ENCODE results near the gene GAS1. TPM values are rescaled to one million over a fixed set of nuclear protein-coding genes. Genes with fewer than 3 reads are reported as not detected.

GAS1 gene
- total RNA-seq, 1 donor from 2014 or later, result 605 TPM

DNA sequence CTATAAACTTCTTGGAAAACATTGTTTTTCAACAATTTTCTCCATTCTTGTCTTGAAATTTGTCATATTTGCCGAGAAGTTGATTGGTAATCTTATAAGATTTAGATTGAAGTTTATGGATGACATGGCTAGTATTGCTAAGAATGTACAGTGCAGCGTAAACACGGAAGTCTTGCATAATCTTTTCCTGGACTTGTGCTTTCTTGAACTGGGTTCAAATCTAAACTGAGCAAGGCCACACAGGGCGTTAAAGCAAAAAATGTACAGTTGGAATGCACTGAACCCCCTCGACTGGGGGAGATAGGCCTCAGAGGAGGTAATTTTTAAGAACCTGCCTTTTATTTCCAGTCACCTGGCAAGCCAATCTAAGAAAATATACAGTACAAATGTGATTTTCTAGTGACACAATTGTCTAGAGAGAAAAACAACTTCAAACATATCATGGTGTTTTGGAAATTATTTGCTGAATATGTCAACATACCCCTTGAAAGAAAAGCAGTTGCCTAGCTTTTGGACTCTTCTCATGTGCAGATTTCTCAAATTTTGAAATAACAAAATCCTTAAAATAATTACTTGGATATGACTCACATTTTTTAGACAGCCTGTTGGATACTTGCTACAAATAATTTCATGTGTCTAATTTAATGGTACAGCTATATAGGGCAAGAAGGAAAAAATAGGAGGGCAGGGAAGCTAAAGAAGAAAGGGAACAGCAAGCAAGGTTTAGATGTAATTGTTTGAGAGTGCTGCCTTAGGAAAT is 18.5 kb upstream of the GAS1 start:
- intact Hi-C loops (cut with DNase I), result loop anchor here (10.0 kb wide), 1 partner anchor 759 kb away; the partner anchor contains the start of gene CTSL
- H3K27me3 ChIP-seq, result no peaks in the 10 kb centered on the region
- H3K27ac ChIP-seq, result peak overlapping the region in 1 of 2 donors; percentile 57
- TF ChIP-seq, protein P1, sequence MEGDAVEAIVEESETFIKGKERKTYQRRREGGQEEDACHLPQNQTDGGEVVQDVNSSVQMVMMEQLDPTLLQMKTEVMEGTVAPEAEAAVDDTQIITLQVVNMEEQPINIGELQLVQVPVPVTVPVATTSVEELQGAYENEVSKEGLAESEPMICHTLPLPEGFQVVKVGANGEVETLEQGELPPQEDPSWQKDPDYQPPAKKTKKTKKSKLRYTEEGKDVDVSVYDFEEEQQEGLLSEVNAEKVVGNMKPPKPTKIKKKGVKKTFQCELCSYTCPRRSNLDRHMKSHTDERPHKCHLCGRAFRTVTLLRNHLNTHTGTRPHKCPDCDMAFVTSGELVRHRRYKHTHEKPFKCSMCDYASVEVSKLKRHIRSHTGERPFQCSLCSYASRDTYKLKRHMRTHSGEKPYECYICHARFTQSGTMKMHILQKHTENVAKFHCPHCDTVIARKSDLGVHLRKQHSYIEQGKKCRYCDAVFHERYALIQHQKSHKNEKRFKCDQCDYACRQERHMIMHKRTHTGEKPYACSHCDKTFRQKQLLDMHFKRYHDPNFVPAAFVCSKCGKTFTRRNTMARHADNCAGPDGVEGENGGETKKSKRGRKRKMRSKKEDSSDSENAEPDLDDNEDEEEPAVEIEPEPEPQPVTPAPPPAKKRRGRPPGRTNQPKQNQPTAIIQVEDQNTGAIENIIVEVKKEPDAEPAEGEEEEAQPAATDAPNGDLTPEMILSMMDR (IDR thresholded peaks at IDR 0.05), result no peak
- no peaks in the 10 kb centered on the region for H3K9me3 ChIP-seq
- no peak overlapping the region for H3K4me3 ChIP-seq
- peaks cover 6 to 13% of the 10 kb centered on the region in 2 donors for H3K4me1 ChIP-seq
- no peak for DNase-seq (ENCODE audit: low spot score in 2 of 2)
- H3K36me3 ChIP-seq, result no peaks in the 10 kb centered on the region

DNA sequence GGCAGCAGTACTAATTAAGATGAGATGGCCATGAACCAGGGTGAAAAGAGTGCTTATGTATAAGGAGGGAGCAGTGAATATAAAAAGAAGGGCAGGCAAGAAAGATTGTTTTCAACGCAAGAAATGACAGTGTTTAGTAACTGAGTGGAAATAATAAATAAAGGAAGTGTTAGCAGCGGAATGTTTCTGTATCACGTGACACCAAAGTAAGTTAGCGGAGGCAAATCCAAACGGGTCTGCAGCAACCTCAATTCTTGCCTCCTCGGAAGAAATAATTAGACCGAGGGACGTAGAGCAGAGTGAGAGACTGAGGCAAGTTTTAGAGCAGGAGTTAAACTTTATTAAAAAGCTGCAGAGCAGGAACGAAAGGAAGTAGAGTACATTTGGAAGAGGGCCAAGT is 15.4 kb upstream of the GAS1 start:
- Histone ChIP-seq H3K4me3 (no peak overlapping the region), H3K27me3 (no peaks in the 10 kb centered on the region), H3K27ac (no peak overlapping the region), H3K4me1 (peaks cover 6 to 13% of the 10 kb centered on the region in 2 donors), H3K36me3 (no peaks in the 10 kb centered on the region), H3K9me3 (no peaks in the 10 kb centered on the region)
- no peak for DNase-seq (ENCODE audit: low spot score in 2 of 2)
- TF ChIP-seq, protein P1 (IDR thresholded peaks at IDR 0.05), result no peak
- intact Hi-C loops (cut with DNase I), result loop anchor here (10.0 kb wide), 1 partner anchor 762 kb away; the partner anchor contains the start of gene CTSL

DNA sequence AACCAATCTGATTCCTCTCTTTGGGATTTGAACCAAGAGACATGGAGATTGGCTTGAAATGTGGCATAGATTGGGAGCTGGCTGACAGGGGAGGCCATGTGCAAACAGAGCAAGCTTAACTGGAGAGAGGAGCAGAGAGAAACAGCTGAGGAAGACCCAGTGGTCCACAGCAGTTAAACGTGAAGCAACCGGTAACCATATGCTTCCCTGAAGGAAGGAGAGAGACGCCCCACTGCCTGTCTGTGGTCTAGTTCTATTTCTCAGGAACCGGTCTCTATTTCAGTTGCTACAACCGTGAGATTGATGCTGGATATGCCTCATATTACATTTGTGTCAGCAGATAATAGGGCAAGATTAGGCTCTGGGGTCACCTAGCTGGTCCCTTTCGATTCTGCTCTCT is 13.6 kb upstream of the GAS1 start:
- H3K36me3 ChIP-seq, result no peaks in the 10 kb centered on the region
- H3K9me3 ChIP-seq, result no peaks in the 10 kb centered on the region
- no peak overlapping the region for H3K4me3 ChIP-seq
- H3K4me1 ChIP-seq, result peaks cover 0 to 6% of the 10 kb centered on the region in 2 donors
- no peak overlapping the region for H3K27ac ChIP-seq
- DNase-seq (ENCODE audit: low spot score in 2 of 2), result no peak
- TF ChIP-seq, protein P1 (IDR thresholded peaks at IDR 0.05), result no peak
- intact Hi-C loops (cut with DNase I), result loop anchor here (10.0 kb wide), 1 partner anchor 764 kb away; the partner anchor contains the start of gene CTSL
- H3K27me3 ChIP-seq, result no peaks in the 10 kb centered on the region

DNA sequence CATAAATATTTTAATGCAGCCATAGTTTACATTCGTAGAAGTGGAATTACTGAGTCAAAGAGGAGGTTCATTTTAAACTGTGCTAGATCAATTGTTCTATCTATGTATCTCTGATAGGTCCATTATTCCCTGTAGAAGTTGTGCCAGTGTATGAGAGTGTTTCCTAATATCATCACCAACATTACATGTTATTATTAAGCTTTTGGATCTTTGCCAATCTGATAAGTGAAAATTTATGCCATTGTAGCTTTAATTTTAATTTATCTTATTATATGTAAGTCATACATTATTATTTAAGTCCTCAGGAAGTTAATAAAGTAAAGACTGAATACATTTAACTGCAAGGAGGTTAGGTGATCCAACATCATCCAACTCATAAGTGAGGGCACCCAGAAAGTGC is 10.9 kb upstream of the GAS1 start:
- H3K36me3 ChIP-seq, result no peaks in the 10 kb centered on the region
- DNase-seq (ENCODE audit: low spot score in 2 of 2), result no peak
- no peak overlapping the region for H3K27ac ChIP-seq
- H3K4me1 ChIP-seq, result no peaks in the 10 kb centered on the region
- H3K4me3 ChIP-seq, result no peak overlapping the region
- no peaks in the 10 kb centered on the region for H3K27me3 ChIP-seq
- H3K9me3 ChIP-seq, result no peaks in the 10 kb centered on the region
- intact Hi-C loops (cut with DNase I), result no loop called here
- TF ChIP-seq, protein P1 (IDR thresholded peaks at IDR 0.05), result no peak

DNA sequence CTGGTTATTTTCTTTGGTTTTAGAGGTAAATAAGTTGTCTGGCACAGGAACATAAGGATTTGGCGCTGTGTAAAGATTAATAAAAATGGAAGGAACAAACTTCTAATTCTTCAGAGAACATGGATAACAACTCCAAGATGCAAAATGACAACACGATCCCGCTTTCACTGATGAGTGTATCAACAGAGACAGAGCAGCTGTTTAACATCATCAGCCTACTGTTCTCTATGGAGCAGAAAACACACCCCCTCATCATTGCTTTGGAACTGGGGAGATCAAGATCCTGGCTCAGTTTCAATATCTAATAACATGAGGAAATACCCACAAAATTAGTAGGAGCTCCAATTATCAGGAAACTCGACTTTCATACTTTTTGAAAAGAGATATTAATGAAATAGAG is 8.3 kb upstream of the GAS1 start:
- Histone ChIP-seq H3K27me3 (no peaks in the 10 kb centered on the region), H3K9me3 (no peaks in the 10 kb centered on the region), H3K27ac (no peak overlapping the region), H3K36me3 (no peaks in the 10 kb centered on the region), H3K4me1 (no peaks in the 10 kb centered on the region), H3K4me3 (no peak overlapping the region)
- DNase-seq (ENCODE audit: low spot score in 2 of 2), result no peak
- intact Hi-C loops (cut with DNase I), result no loop called here
- TF ChIP-seq, protein P1 (IDR thresholded peaks at IDR 0.05), result no peak
